ENCODE data around the gene CASTOR2. TPM values are rescaled to one million over a fixed set of nuclear protein-coding genes. Genes with fewer than 3 reads are reported as not detected.
"Not testable (repeated sequence)": the region's sequence is repeated elsewhere in the genome, so short reads cannot be mapped to it uniquely, and the experiment has no call there.

CASTOR2 gene
- total RNA-seq, 1 donor from 2014 or later, result 25.4 TPM

DNA sequence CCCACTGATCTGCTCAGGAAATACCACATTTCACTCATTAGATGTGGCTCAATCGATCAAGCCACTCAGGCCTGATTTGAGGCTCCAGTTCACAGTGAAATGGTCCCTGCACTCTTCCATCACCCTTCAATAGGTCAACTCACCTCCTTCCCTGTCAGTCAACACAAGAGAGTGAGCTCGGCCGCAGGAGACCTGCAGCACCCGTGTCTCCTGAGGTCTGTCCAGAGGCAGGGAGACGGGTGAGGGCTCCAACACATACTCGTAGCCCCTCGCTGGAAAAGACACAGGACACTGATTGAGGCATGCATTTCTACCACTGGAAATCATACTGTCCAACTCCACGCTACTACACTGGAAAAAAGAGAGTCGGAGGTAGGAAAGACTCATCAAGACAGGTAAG, 102.0 kb downstream of the CASTOR2 start:
- no peak overlapping the region for H3K4me3 Mint-ChIP-seq (ENCODE audit: unreplicated experiment)
- TF ChIP-seq, protein P1, sequence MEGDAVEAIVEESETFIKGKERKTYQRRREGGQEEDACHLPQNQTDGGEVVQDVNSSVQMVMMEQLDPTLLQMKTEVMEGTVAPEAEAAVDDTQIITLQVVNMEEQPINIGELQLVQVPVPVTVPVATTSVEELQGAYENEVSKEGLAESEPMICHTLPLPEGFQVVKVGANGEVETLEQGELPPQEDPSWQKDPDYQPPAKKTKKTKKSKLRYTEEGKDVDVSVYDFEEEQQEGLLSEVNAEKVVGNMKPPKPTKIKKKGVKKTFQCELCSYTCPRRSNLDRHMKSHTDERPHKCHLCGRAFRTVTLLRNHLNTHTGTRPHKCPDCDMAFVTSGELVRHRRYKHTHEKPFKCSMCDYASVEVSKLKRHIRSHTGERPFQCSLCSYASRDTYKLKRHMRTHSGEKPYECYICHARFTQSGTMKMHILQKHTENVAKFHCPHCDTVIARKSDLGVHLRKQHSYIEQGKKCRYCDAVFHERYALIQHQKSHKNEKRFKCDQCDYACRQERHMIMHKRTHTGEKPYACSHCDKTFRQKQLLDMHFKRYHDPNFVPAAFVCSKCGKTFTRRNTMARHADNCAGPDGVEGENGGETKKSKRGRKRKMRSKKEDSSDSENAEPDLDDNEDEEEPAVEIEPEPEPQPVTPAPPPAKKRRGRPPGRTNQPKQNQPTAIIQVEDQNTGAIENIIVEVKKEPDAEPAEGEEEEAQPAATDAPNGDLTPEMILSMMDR (IDR thresholded peaks at IDR 0.05), result no peak
- H3K36me3 Mint-ChIP-seq (ENCODE audit: unreplicated experiment), result peaks cover 41% of the 10 kb centered on the region
- H3K27ac Mint-ChIP-seq (ENCODE audit: unreplicated experiment), result no peak overlapping the region
- no peaks in the 10 kb centered on the region for H3K9me3 Mint-ChIP-seq (ENCODE audit: unreplicated experiment)
- DNase-seq (ENCODE audit: extremely low spot score, unreplicated experiment), result no peak
- H3K4me1 Mint-ChIP-seq (ENCODE audit: unreplicated experiment), result no peaks in the 10 kb centered on the region
- H3K27me3 Mint-ChIP-seq (ENCODE audit: unreplicated experiment), result no peaks in the 10 kb centered on the region

DNA sequence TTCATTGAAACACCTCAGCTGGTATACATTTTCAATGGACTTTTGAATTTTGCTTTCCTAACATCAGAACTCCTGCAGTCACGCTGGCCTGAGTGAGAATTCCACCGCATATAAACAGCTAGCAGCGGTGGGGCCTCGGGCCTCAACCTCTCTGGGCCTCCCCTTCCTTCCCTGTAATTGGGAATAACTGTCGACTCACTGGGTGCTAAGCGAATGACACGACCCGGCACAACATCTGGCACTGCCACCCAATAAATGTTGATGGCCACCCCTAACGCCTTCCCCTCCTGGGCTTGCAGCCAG, 108.4 kb downstream of the CASTOR2 start:
- Mint-ChIP-seq H3K4me1 (ENCODE audit: unreplicated experiment) (peaks cover 14% of the 10 kb centered on the region), H3K27me3 (ENCODE audit: unreplicated experiment) (no peaks in the 10 kb centered on the region), H3K9me3 (ENCODE audit: unreplicated experiment) (no peaks in the 10 kb centered on the region), H3K4me3 (ENCODE audit: unreplicated experiment) (peak overlapping the region; percentile 96), H3K27ac (ENCODE audit: unreplicated experiment) (peak overlapping the region; percentile 98), H3K36me3 (ENCODE audit: unreplicated experiment) (peaks cover 11% of the 10 kb centered on the region)
- no peak for DNase-seq (ENCODE audit: extremely low spot score, unreplicated experiment)
- TF ChIP-seq, protein P1 (IDR thresholded peaks at IDR 0.05), result no peak

DNA sequence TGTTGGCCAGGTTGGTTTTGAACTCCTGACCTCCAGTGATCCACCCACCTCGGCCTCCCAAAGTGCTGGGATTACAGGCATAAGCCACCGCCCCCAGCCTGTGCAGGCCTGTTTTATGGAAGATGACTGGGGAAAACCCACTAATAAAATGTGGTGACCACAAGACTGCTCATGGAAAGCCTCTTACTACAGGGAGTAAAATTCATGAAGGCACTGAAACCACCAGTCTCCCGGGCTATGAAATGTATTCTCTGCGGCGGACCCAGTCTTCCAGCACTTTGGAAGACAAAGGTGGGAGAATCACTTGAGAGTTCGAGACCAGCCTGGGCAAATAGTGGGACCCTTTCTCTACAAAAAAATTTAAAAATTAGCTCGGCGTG, 109.7 kb downstream of the CASTOR2 start:
- DNase-seq (ENCODE audit: extremely low spot score, unreplicated experiment); H3K36me3 Mint-ChIP-seq (ENCODE audit: unreplicated experiment); H3K9me3 Mint-ChIP-seq (ENCODE audit: unreplicated experiment); H3K27me3 Mint-ChIP-seq (ENCODE audit: unreplicated experiment): not testable (repeated sequence)
- H3K27ac Mint-ChIP-seq (ENCODE audit: unreplicated experiment), result peak overlapping the region; percentile 82
- H3K4me3 Mint-ChIP-seq (ENCODE audit: unreplicated experiment), result peak overlapping the region; percentile 86
- peaks cover 14% of the 10 kb centered on the region for H3K4me1 Mint-ChIP-seq (ENCODE audit: unreplicated experiment)

Other genes starting within 250 kb of the CASTOR2 start
- gene NCF1, start 190.7 kb upstream of the CASTOR2 start, total RNA-seq, result not detected in 2 replicates
- 23.9 and 27.6 TPM in 2 replicates for gene GTF2IRD2, start 113.1 kb upstream of the CASTOR2 start, total RNA-seq
- 38.4 and 38.7 TPM in 2 replicates for gene RCC1L, start 109.1 kb downstream of the CASTOR2 start, total RNA-seq
- gene GTF2IRD2B, start 127.9 kb downstream of the CASTOR2 start, total RNA-seq, result 34.6 and 44.2 TPM in 2 replicates